IMR-90 (cell line): ENCODE measurements around the gene CDKAL1. TPM values are rescaled to one million over a fixed set of nuclear protein-coding genes. Genes with fewer than 3 reads are reported as not detected.

Experiments
- ATAC-seq: fragments of 200-7000 bp; cut with Tn5 transposase; 2 replicates; pipeline ENCODE4 v1.9.1; 2020; ENCODE audit warnings: low read depth, mild to moderate bottlenecking, moderate library complexity
- BruUV-seq: library from RNA; stranded (reverse); fragments of 400-500 nt; replicated peaks from 2 replicates; lab custom pipeline; 2021; lab: Mats Ljungman, UMichigan
- CTCF ChIA-PET: fragments of 300-600 bp; formaldehyde crosslinking; extraction: SDS; loops from one replicate; lab custom pipeline; 2021; ENCODE audit warnings: antibody characterized with exemption; lab: Yijun Ruan, JAX
- POLR2A ChIA-PET: fragments of 300-600 bp; sonication (Branson Sonifier 250); formaldehyde crosslinking; loops from one replicate; lab custom pipeline; 2022; ENCODE audit warnings: antibody characterized with exemption; ENCODE audit not compliant: unreplicated experiment; lab: Charles Lee
- DNase-seq: peaks from one replicate; pipeline ENCODE4 v3.0.0; 2013
- H2AFZ ChIP-seq: replicated peaks from 2 replicates; pipeline ENCODE3; 2013; ENCODE audit warnings: low read length, mild to moderate bottlenecking; ENCODE audit not compliant: poor library complexity
- H2AK5ac ChIP-seq: 2 replicates; pipeline ENCODE4 v1.6.1; 2013; ENCODE audit warnings: low read depth, low read length, inconsistent platforms
- H2AK9ac ChIP-seq: replicated peaks from 2 replicates; pipeline ENCODE3; 2013; ENCODE audit warnings: mild to moderate bottlenecking, low read depth, low read length, moderate library complexity; ENCODE audit not compliant: poor library complexity
- H2BK120ac ChIP-seq: 2 replicates; pipeline ENCODE4 v1.6.1; 2013; ENCODE audit warnings: low read depth, low read length, inconsistent platforms
- H2BK15ac ChIP-seq: 3 replicates; pipeline ENCODE4 v1.6.1; 2013; ENCODE audit warnings: low read depth, low read length, inconsistent platforms
- H2BK20ac ChIP-seq: 2 replicates; pipeline ENCODE4 v1.6.1; 2013; ENCODE audit warnings: low read depth, mild to moderate bottlenecking, inconsistent platforms, low read length, moderate library complexity
- H2BK5ac ChIP-seq: 2 replicates; pipeline ENCODE4 v1.6.1; 2013; ENCODE audit warnings: mild to moderate bottlenecking, low read depth, low read length, inconsistent platforms; ENCODE audit not compliant: poor library complexity, severe bottlenecking
- H3K14ac ChIP-seq: replicated peaks from 2 replicates; pipeline ENCODE4 v1.6.1; 2013; ENCODE audit warnings: low read depth, low read length, inconsistent platforms
- H3K18ac ChIP-seq: 2 replicates; pipeline ENCODE4 v1.6.1; 2013; ENCODE audit warnings: low read depth, low read length, control low read depth
- H3K23ac ChIP-seq: 2 replicates; pipeline ENCODE4 v1.6.1; 2013; ENCODE audit warnings: low read depth, low read length, inconsistent platforms
- H3K27ac ChIP-seq: 2 replicates; pipeline ENCODE4 v1.5.1; 2013; ENCODE audit warnings: mild to moderate bottlenecking, control low read depth, low read length; ENCODE audit not compliant: insufficient read depth
- H3K27me3 ChIP-seq: 2 replicates; pipeline ENCODE4 v1.6.1; 2013; ENCODE audit warnings: low read length; ENCODE audit not compliant: control insufficient read depth, insufficient read depth
- H3K36me3 ChIP-seq: 2 replicates; pipeline ENCODE4 v1.6.1; 2013; ENCODE audit warnings: low read length, mixed read lengths; ENCODE audit not compliant: control insufficient read depth, insufficient read depth
- H3K4ac ChIP-seq: 2 replicates; pipeline ENCODE4 v1.6.1; 2013; ENCODE audit warnings: low read depth, low read length, inconsistent platforms
- H3K4me1 ChIP-seq: 2 replicates; pipeline ENCODE4 v1.6.1; 2013; ENCODE audit warnings: low read length, mixed read lengths; ENCODE audit not compliant: control insufficient read depth, insufficient read depth
- H3K4me2 ChIP-seq: 2 replicates; pipeline ENCODE4 v1.6.1; 2013; ENCODE audit warnings: low read depth, mild to moderate bottlenecking, control low read depth, low read length, moderate library complexity
- H3K4me3 ChIP-seq: 2 replicates; pipeline ENCODE4 v1.5.1; 2013; ENCODE audit warnings: low read depth, mild to moderate bottlenecking, control low read depth, low read length, moderate library complexity; ENCODE audit not compliant: insufficient read depth
- H3K56ac ChIP-seq: 2 replicates; pipeline ENCODE4 v1.6.1; 2013; ENCODE audit warnings: low read length, inconsistent platforms; ENCODE audit not compliant: insufficient read depth; ENCODE audit errors: extremely low read depth
- H3K79me1 ChIP-seq, 2 experiments: 2 replicates each; pipeline ENCODE4 v1.6.1; 2013; ENCODE audit warnings: low read length in 2 of 2, inconsistent platforms in 1 of 2, low read depth in 1 of 2
- H3K9ac ChIP-seq: 2 replicates; pipeline ENCODE4 v1.6.1; 2013; ENCODE audit warnings: low read depth, low read length, control low read depth
- H3K9me1 ChIP-seq: 2 replicates; pipeline ENCODE4 v1.6.1; 2013; ENCODE audit warnings: low read length, inconsistent platforms; ENCODE audit not compliant: insufficient read depth
- H3K9me3 ChIP-seq: 2 replicates; pipeline ENCODE4 v1.6.1; 2013; ENCODE audit warnings: low read length; ENCODE audit not compliant: control insufficient read depth, insufficient read depth
- H4K20me1 ChIP-seq: 2 replicates; pipeline ENCODE4 v1.6.1; 2013; ENCODE audit warnings: low read length, inconsistent platforms; ENCODE audit not compliant: insufficient read depth
- H4K5ac ChIP-seq: 2 replicates; pipeline ENCODE4 v1.6.1; 2013; ENCODE audit warnings: mild to moderate bottlenecking, low read depth, low read length, control low read depth
- H4K8ac ChIP-seq, 2 experiments: 2 replicates each; pipeline ENCODE4 v1.6.1; 2013; ENCODE audit warnings: low read depth in 2 of 2, low read length in 2 of 2, control low read depth in 1 of 2, inconsistent platforms in 1 of 2
- H4K91ac ChIP-seq: 2 replicates; pipeline ENCODE4 v1.6.1; 2013; ENCODE audit warnings: low read depth, low read length, inconsistent platforms; ENCODE audit not compliant: insufficient read depth
- dilution Hi-C: fragments of 300-500 bp; cut with HindIII; formaldehyde crosslinking; loops from one replicate; pipeline ENCODE4 v1.14.3; 2018; ENCODE audit warnings: low sequenced_read_pairs; ENCODE audit not compliant: unreplicated experiment
- in situ Hi-C: fragments of 300-500 bp; cut with MboI; formaldehyde crosslinking; loops from 3 replicates; pipeline ENCODE4 v1.14.3; 2019; ENCODE audit warnings: low sequenced_read_pairs, inconsistent platforms, mixed read lengths
- intact Hi-C: fragments of 100-400 bp; cut with micrococcal nuclease; formaldehyde crosslinking; loops from 2 replicates; pipeline ENCODE4 v1.10.0; 2022
- polyA plus RNA-seq, 3 experiments: library from polyadenylated mRNA; depleted of rRNA; stranded (reverse); fragments of >200 nt; gene quantifications; 2 replicates each; pipeline ENCODE4 v1.2.3, GENCODE V29; 2012; ENCODE audit warnings: low replicate concordance in 1 of 3
- total RNA-seq: library from RNA; depleted of rRNA; stranded (reverse); fragments of >200 nt; gene quantifications from 2 replicates; pipeline ENCODE4 v1.2.3, GENCODE V29; 2012
- TF ChIP-seq, protein P1 (sequence below): fragments of 150-350 bp; IDR thresholded peaks from 2 replicates; pipeline ENCODE4 v1.6.1; 2016; ENCODE audit warnings: low read depth, mild to moderate bottlenecking, low read length, moderate library complexity, borderline replicate concordance

The CDKAL1 gene
- total and polyA plus RNA-seq, 2 of the 4 experiments (the other 2 are of a cell fraction): 3.7 to 13.1 TPM

DNA sequence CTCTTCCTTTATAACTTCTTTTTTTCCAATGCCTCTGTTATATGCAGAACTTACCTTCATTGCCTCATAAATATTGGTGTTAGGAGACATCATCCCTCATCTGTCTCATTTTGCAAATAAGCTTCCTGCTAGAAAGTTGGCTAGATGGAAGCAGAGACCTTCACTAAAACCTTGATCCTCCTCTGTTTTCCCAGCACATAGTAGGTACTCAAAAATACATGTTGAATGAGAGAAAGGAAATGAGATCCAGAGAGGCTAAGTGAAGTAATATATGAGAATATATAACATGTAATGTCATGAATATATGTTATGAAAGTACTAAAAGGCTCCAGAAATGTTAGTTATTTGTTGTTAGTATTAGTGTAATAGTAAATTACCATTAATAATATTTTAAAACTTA lies 91.9 kb downstream of the CDKAL1 start:
- no peak overlapping the region for H3K4ac ChIP-seq
- H3K4me1 ChIP-seq: peaks cover 3% of the 10 kb centered on the region; the same call in 1 of the 2 replicates
- H2BK20ac ChIP-seq: no peak overlapping the region
- H3K79me1 ChIP-seq: peaks cover 8 to 16% of the 10 kb centered on the region in 2 experiments
- no peak overlapping the region for H4K5ac ChIP-seq
- TF ChIP-seq, protein P1, sequence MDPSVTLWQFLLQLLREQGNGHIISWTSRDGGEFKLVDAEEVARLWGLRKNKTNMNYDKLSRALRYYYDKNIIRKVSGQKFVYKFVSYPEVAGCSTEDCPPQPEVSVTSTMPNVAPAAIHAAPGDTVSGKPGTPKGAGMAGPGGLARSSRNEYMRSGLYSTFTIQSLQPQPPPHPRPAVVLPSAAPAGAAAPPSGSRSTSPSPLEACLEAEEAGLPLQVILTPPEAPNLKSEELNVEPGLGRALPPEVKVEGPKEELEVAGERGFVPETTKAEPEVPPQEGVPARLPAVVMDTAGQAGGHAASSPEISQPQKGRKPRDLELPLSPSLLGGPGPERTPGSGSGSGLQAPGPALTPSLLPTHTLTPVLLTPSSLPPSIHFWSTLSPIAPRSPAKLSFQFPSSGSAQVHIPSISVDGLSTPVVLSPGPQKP: no peak
- ATAC-seq (no peak), DNase-seq (no peak)
- no peak overlapping the region for H2AK9ac ChIP-seq
- no peak overlapping the region for H2BK15ac ChIP-seq
- dilution Hi-C loops: no loop called here
- intact Hi-C loops: no loop called here
- H3K9me3 ChIP-seq: no peaks in the 10 kb centered on the region
- in situ Hi-C loops: no loop called here
- BruUV-seq: no TSS peak
- no peak overlapping the region for H3K56ac ChIP-seq
- H3K27ac ChIP-seq: no peak overlapping the region
- no peak overlapping the region for H2AK5ac ChIP-seq
- CTCF ChIA-PET: interaction anchor here (0.6 kb wide), 1 partner anchor 52 kb away, joined by 3 read pairs; no protein-coding TSS in a partner anchor
- no peaks in the 10 kb centered on the region for H3K27me3 ChIP-seq
- H4K20me1 ChIP-seq: no peaks in the 10 kb centered on the region
- H4K91ac ChIP-seq: no peak overlapping the region
- H3K23ac ChIP-seq: no peak overlapping the region
- no peak overlapping the region for H4K8ac ChIP-seq
- no peaks in the 10 kb centered on the region for H3K36me3 ChIP-seq
- no peak overlapping the region for H2BK120ac ChIP-seq
- no peak overlapping the region for H3K4me3 ChIP-seq
- H3K9me1 ChIP-seq: no peaks in the 10 kb centered on the region
- H3K18ac ChIP-seq: no peak overlapping the region
- no peak overlapping the region for H3K9ac ChIP-seq
- H3K4me2 ChIP-seq: no peak overlapping the region
- no peak overlapping the region for H2BK5ac ChIP-seq
- H3K14ac ChIP-seq: no peak overlapping the region
- POLR2A ChIA-PET: no interaction called here
- H2AFZ ChIP-seq: no peak overlapping the region
